ENCODE measurements around the gene NOD2. TPM values are rescaled to one million over a fixed set of nuclear protein-coding genes. Genes with fewer than 3 reads are reported as not detected.

The NOD2 gene
- total RNA-seq, 1 donor from 2014 or later = 2.9 TPM

GRCh38 chr16:50675686-50676610 is 17.5 kb upstream of the NOD2 start:
- POLR2A ChIA-PET = interaction anchor here (1.0 to 2.1 kb wide), 2 partner anchors 8 to 69 kb away, joined by 4 to 6 read pairs; no protein-coding TSS in a partner anchor

GRCh38 chr16:50676684-50677225 is 16.7 kb upstream of the NOD2 start:
- peaks cover 75% of the 10 kb centered on the region for H3K36me3 Mint-ChIP-seq (ENCODE audit: low read depth)
- peaks cover 2% of the 10 kb centered on the region for H3K9me3 Mint-ChIP-seq
- TF ChIP-seq CTCF (IDR thresholded peaks at IDR 0.05) = no peak
- no peaks in the 10 kb centered on the region for H3K27me3 Mint-ChIP-seq
- no peak overlapping the region for H3K4me3 Mint-ChIP-seq
- ChIA-PET CTCF (interaction anchor here (1.3 to 2.8 kb wide), 3 partner anchors 11 to 68 kb away, joined by 3 to 21 read pairs (median 10); no protein-coding TSS in a partner anchor), POLR2A (interaction anchor here (2.1 kb wide), 1 partner anchor 68 kb away, joined by 6 read pairs; no protein-coding TSS in a partner anchor)
- DNase-seq (no peak), ATAC-seq (ENCODE audit: low read depth) (no peak)
- peaks cover 36% of the 10 kb centered on the region for H3K4me1 Mint-ChIP-seq
- H3K27ac Mint-ChIP-seq = peak overlapping the region; percentile 65
- intact Hi-C loops (cut with micrococcal nuclease) = no loop called here

More at GRCh38 chr16:50675686-50676610, 17.5 kb upstream of the NOD2 start:
- DNase-seq (no peak), ATAC-seq (ENCODE audit: low read depth) (no peak)
- Mint-ChIP-seq H3K4me1 (peaks cover 28% of the 10 kb centered on the region), H3K9me3 (peaks cover 5% of the 10 kb centered on the region), H3K4me3 (no peak overlapping the region), H3K36me3 (ENCODE audit: low read depth) (peaks cover 82% of the 10 kb centered on the region), H3K27me3 (no peaks in the 10 kb centered on the region), H3K27ac (no peak overlapping the region)
- TF ChIP-seq CTCF (IDR thresholded peaks at IDR 0.05) = no peak
- CTCF ChIA-PET = interaction anchor here (1.1 to 2.8 kb wide), 3 partner anchors 9 to 69 kb away, joined by 3 to 21 read pairs (median 5); no protein-coding TSS in a partner anchor
- intact Hi-C loops (cut with micrococcal nuclease) = no loop called here

- Mint-ChIP-seq H3K36me3 (ENCODE audit: low read depth) (peaks cover 69% of the 10 kb centered on the region), H3K27ac (peak overlapping the region; percentile 65), H3K4me1 (peaks cover 41% of the 10 kb centered on the region), H3K9me3 (peaks cover 2% of the 10 kb centered on the region), H3K27me3 (no peaks in the 10 kb centered on the region), H3K4me3 (no peak overlapping the region)
- intact Hi-C loops (cut with micrococcal nuclease) = no loop called here
- no peak for ATAC-seq (ENCODE audit: low read depth)
- no peak for DNase-seq
- no peak for TF ChIP-seq CTCF (IDR thresholded peaks at IDR 0.05)
- ChIA-PET POLR2A (interaction anchor here (2.1 kb wide), 1 partner anchor 67 kb away, joined by 6 read pairs; no protein-coding TSS in a partner anchor), CTCF (interaction anchor here (1.2 to 2.8 kb wide), 4 partner anchors 8 to 130 kb away, joined by 3 to 21 read pairs (median 6); no protein-coding TSS in a partner anchor)
These were observed 16.1 kb upstream of the NOD2 start for GRCh38 chr16:50677351-50677750.

- peak overlapping the region; percentile 16 for H3K4me3 Mint-ChIP-seq
- TF ChIP-seq CTCF (IDR thresholded peaks at IDR 0.05) = no peak
- no peak for DNase-seq
- peaks cover 2% of the 10 kb centered on the region for H3K9me3 Mint-ChIP-seq
- no peaks in the 10 kb centered on the region for H3K27me3 Mint-ChIP-seq
- ATAC-seq (ENCODE audit: low read depth) = no peak
- peaks cover 59% of the 10 kb centered on the region for H3K36me3 Mint-ChIP-seq (ENCODE audit: low read depth)
- POLR2A ChIA-PET = interaction anchor here (0.9 to 4.3 kb wide), 3 partner anchors 11 to 67 kb away, joined by 3 to 36 read pairs (median 5); partner anchors contain the start of gene CYLD
- CTCF ChIA-PET = interaction anchor here (0.8 to 2.8 kb wide), 5 partner anchors 9 to 131 kb away, joined by 3 to 21 read pairs (median 4); no protein-coding TSS in a partner anchor
- peak overlapping the region; percentile 81 for H3K27ac Mint-ChIP-seq
- intact Hi-C loops (cut with micrococcal nuclease) = no loop called here
- peaks cover 53% of the 10 kb centered on the region for H3K4me1 Mint-ChIP-seq
These were observed 14.9 kb upstream of the NOD2 start for GRCh38 chr16:50678531-50678930.
